H9 (cell line): ENCODE data around the gene MGA. TPM values are rescaled to one million over a fixed set of nuclear protein-coding genes. Genes with fewer than 3 reads are reported as not detected.

ENCODE experiments used
- DNase-seq: peaks from one replicate; pipeline ENCODE4 v3.0.0-alpha.2; 2017
- H2AFZ ChIP-seq: one replicate; pipeline ENCODE4 v1.6.1; 2013; ENCODE audit warnings: mild to moderate bottlenecking, low read length, control low read depth, moderate library complexity
- H2AK5ac ChIP-seq: 2 replicates; pipeline ENCODE4 v1.6.1; 2013; ENCODE audit warnings: low read length, control low read depth, mixed read lengths; ENCODE audit not compliant: insufficient read length
- H2BK120ac ChIP-seq: one replicate; pipeline ENCODE4 v1.6.1; 2013; ENCODE audit warnings: low read depth, mild to moderate bottlenecking, low read length, control low read depth, inconsistent platforms; ENCODE audit not compliant: poor library complexity, severe bottlenecking
- H2BK12ac ChIP-seq: 2 replicates; pipeline ENCODE4 v1.6.1; 2013; ENCODE audit warnings: low read length, control low read depth, mixed read lengths, low read depth; ENCODE audit not compliant: insufficient read length
- H2BK15ac ChIP-seq: 2 replicates; pipeline ENCODE4 v1.6.1; 2013; ENCODE audit warnings: low read depth, low read length, control low read depth
- H2BK20ac ChIP-seq: one replicate; pipeline ENCODE4 v1.6.1; 2013; ENCODE audit warnings: low read depth, mild to moderate bottlenecking, low read length, control low read depth, inconsistent platforms; ENCODE audit not compliant: poor library complexity, severe bottlenecking
- H2BK5ac ChIP-seq: 2 replicates; pipeline ENCODE4 v1.6.1; 2013; ENCODE audit warnings: low read length, control low read depth, mixed read lengths; ENCODE audit not compliant: insufficient read length
- H3K14ac ChIP-seq: 2 replicates; pipeline ENCODE4 v1.6.1; 2013; ENCODE audit warnings: low read length, control low read depth; ENCODE audit not compliant: insufficient read depth
- H3K18ac ChIP-seq: 2 replicates; pipeline ENCODE4 v1.6.1; 2013; ENCODE audit warnings: low read depth, mild to moderate bottlenecking, mixed read lengths, low read length, control low read depth; ENCODE audit not compliant: insufficient read length
- H3K23ac ChIP-seq: 2 replicates; pipeline ENCODE4 v1.6.1; 2013; ENCODE audit warnings: low read length, control low read depth, mixed read lengths, low read depth; ENCODE audit not compliant: insufficient read length
- H3K23me2 ChIP-seq: 2 replicates; pipeline ENCODE4 v1.6.1; 2013; ENCODE audit warnings: low read depth, mild to moderate bottlenecking, mixed read lengths, low read length, control low read depth; ENCODE audit not compliant: insufficient read length, poor library complexity, severe bottlenecking
- H3K27ac ChIP-seq: 2 replicates; pipeline ENCODE4 v1.5.1; 2013; ENCODE audit warnings: low read length, control low read depth, mixed read lengths, low read depth; ENCODE audit not compliant: insufficient read length
- H3K27me3 ChIP-seq: 2 replicates; pipeline ENCODE4 v1.6.1; 2013; ENCODE audit warnings: low read length, control low read depth, inconsistent platforms; ENCODE audit not compliant: insufficient read depth
- H3K4ac ChIP-seq: 2 replicates; pipeline ENCODE4 v1.6.1; 2013; ENCODE audit warnings: low read depth, mild to moderate bottlenecking, control low read depth, inconsistent platforms, low read length, moderate library complexity
- H3K4me1 ChIP-seq: 2 replicates; pipeline ENCODE4 v1.6.1; 2013; ENCODE audit warnings: low read length, control low read depth, inconsistent platforms; ENCODE audit not compliant: insufficient read depth
- H3K4me2 ChIP-seq: 2 replicates; pipeline ENCODE4 v1.6.1; 2013; ENCODE audit warnings: low read length, control low read depth, mixed read lengths; ENCODE audit not compliant: insufficient read length, insufficient read depth
- H3K56ac ChIP-seq: 2 replicates; pipeline ENCODE4 v1.6.1; 2013; ENCODE audit warnings: low read depth, mild to moderate bottlenecking, mixed read lengths, low read length, control low read depth; ENCODE audit not compliant: insufficient read length
- H3K79me1 ChIP-seq: 2 replicates; pipeline ENCODE4 v1.6.1; 2013; ENCODE audit warnings: low read depth, mild to moderate bottlenecking, moderate library complexity, low read length, control low read depth, inconsistent platforms; ENCODE audit not compliant: insufficient read depth, poor library complexity, severe bottlenecking
- H3K79me2 ChIP-seq: 2 replicates; pipeline ENCODE4 v1.6.1; 2013; ENCODE audit warnings: low read length, control low read depth, inconsistent platforms; ENCODE audit not compliant: insufficient read depth
- H3K9ac ChIP-seq: 2 replicates; pipeline ENCODE4 v1.6.1; 2013; ENCODE audit warnings: low read length, control low read depth, mixed read lengths; ENCODE audit not compliant: insufficient read length; ENCODE audit errors: extremely low read depth
- H3K9me3 ChIP-seq: one replicate; pipeline ENCODE4 v1.6.1; 2013; ENCODE audit warnings: low read depth, low read length, inconsistent platforms; ENCODE audit not compliant: control insufficient read depth
- H3T11ph ChIP-seq: one replicate; pipeline ENCODE4 v1.6.1; 2013; ENCODE audit warnings: mild to moderate bottlenecking, low read length, control low read depth, inconsistent platforms
- H4K20me1 ChIP-seq: one replicate; pipeline ENCODE4 v1.6.1; 2013; ENCODE audit not compliant: control insufficient read depth, insufficient read length, insufficient read depth
- H4K5ac ChIP-seq: 2 replicates; pipeline ENCODE4 v1.6.1; 2013; ENCODE audit warnings: low read depth, mild to moderate bottlenecking, mixed read lengths, low read length, control low read depth; ENCODE audit not compliant: insufficient read length
- H4K8ac ChIP-seq: replicated peaks from 2 replicates; pipeline ENCODE4 v1.6.1; 2013; ENCODE audit warnings: low read length, control low read depth, mixed read lengths, low read depth; ENCODE audit not compliant: insufficient read length
- H4K91ac ChIP-seq: 2 replicates; pipeline ENCODE4 v1.6.1; 2013; ENCODE audit warnings: low read depth, mild to moderate bottlenecking, moderate library complexity, mixed read lengths, low read length, control low read depth; ENCODE audit not compliant: insufficient read length
- H3K27ac Mint-ChIP-seq, 3 experiments: 2 replicates in 2 of 3; 3 replicates in 1 of 3; pipeline ENCODE4 v1.8.0; 2020 to 2021; ENCODE audit warnings: mixed read lengths in 3 of 3, mild to moderate bottlenecking in 1 of 3, moderate library complexity in 1 of 3
- H3K27me3 Mint-ChIP-seq: 2 replicates; pipeline ENCODE4 v1.8.0; 2021; ENCODE audit warnings: low read depth, mild to moderate bottlenecking, moderate library complexity, mixed read lengths
- H3K36me3 Mint-ChIP-seq, 3 experiments: 2 replicates in 2 of 3; 3 replicates in 1 of 3; pipeline ENCODE4 v1.8.0; 2020 to 2021; ENCODE audit warnings: low read depth in 3 of 3, mixed read lengths in 3 of 3; ENCODE audit not compliant: insufficient read depth in 1 of 3
- H3K4me1 Mint-ChIP-seq, 2 experiments: 2 replicates each; pipeline ENCODE4 v1.8.0; 2020; ENCODE audit warnings: mixed read lengths in 2 of 2
- H3K4me3 Mint-ChIP-seq, 2 experiments: 2 replicates in 1 of 2; 3 replicates in 1 of 2; pipeline ENCODE4 v1.8.0; 2020 to 2021; ENCODE audit warnings: mild to moderate bottlenecking in 2 of 2, mixed read lengths in 2 of 2, moderate library complexity in 1 of 2
- H3K9me3 Mint-ChIP-seq, 2 experiments: 2 replicates in 1 of 2; 3 replicates in 1 of 2; pipeline ENCODE4 v1.8.0; 2020; ENCODE audit warnings: mild to moderate bottlenecking in 2 of 2, mixed read lengths in 2 of 2, moderate library complexity in 1 of 2
- WGBS: extraction: QIAGEN DNeasy Blood & Tissue Kit; methylation state at CpG from one replicate; pipeline ENCODE4 v1.1.7; 2013; ENCODE audit warnings: missing lambda C conversion rate, low lambda C conversion rate, mixed read lengths; ENCODE audit not compliant: insufficient read length; ENCODE audit errors: extremely low coverage; 5-methylcytosine and 5-hydroxymethylcytosine counted together
- total RNA-seq: library from RNA; stranded (reverse); gene quantifications from 2 replicates; pipeline ENCODE4 v1.2.1, GENCODE V29; 2021
- TF ChIP-seq, protein P1 (sequence below): fragments of 200-600 bp; sonication (generic); conservative IDR thresholded peaks from 3 replicates; pipeline ENCODE4 v1.8.0; 2021; ENCODE audit warnings: antibody characterized with exemption, mild to moderate bottlenecking

The MGA gene
- total RNA-seq, 1 experiment from 2014 or later: 62.7 TPM

DNA sequence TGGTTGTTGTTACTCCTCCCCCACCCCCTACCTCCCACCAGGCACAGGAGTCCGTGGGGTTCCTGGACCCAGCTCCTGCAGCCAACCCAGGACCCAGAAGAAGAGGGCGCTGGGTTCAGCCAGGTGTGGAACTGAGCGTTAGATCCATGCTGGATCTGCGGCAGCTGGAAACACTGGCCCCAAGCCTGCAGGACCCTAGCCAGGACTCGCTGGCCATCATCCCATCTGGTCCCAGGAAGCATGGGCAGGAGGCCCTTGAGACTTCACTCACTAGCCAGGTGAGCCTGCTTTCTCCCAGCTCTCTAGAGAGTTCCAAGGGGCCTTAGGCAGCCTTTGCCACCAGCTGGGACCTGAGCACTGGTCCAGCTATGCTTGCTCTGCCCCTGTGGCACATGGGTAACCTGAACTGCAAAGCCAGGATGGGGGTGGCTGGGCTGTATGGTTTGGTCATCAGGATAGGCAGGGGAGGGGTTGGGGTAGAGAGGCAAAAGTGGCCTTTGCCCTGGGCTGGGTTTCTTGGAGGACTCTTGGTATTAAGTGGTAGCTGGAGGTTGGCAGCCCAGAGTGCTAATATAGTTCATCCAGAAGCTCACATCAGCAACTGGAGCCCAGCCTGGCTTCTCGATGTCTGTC lies 160.7 kb downstream of the MGA start:
- no peak overlapping the region for H2BK5ac ChIP-seq
- TF ChIP-seq, protein P1, sequence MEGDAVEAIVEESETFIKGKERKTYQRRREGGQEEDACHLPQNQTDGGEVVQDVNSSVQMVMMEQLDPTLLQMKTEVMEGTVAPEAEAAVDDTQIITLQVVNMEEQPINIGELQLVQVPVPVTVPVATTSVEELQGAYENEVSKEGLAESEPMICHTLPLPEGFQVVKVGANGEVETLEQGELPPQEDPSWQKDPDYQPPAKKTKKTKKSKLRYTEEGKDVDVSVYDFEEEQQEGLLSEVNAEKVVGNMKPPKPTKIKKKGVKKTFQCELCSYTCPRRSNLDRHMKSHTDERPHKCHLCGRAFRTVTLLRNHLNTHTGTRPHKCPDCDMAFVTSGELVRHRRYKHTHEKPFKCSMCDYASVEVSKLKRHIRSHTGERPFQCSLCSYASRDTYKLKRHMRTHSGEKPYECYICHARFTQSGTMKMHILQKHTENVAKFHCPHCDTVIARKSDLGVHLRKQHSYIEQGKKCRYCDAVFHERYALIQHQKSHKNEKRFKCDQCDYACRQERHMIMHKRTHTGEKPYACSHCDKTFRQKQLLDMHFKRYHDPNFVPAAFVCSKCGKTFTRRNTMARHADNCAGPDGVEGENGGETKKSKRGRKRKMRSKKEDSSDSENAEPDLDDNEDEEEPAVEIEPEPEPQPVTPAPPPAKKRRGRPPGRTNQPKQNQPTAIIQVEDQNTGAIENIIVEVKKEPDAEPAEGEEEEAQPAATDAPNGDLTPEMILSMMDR: no peak
- H4K5ac ChIP-seq: no peak overlapping the region
- no peak overlapping the region for H3K23ac ChIP-seq
- H3K14ac ChIP-seq: no peak overlapping the region; the same call in 1 of the 2 replicates
- H3K9me3 ChIP-seq: no peaks in the 10 kb centered on the region
- H2BK120ac ChIP-seq: no peak overlapping the region
- no peak overlapping the region for H3K27ac ChIP-seq
- H3K79me1 ChIP-seq: no peaks in the 10 kb centered on the region
- no peak overlapping the region for H3K4me2 ChIP-seq
- Mint-ChIP-seq H3K36me3 (peaks cover 3 to 17% (median 5%) of the 10 kb centered on the region in 3 experiments; a peak in 5 of 7 replicates), H3K9me3 (no peaks in the 10 kb centered on the region), H3K27me3 (no peaks in the 10 kb centered on the region), H3K27ac (no peak overlapping the region), H3K4me1 (peaks cover 2 to 5% of the 10 kb centered on the region in 2 experiments; a peak in 3 of 4 replicates), H3K4me3 (no peak overlapping the region)
- no peaks in the 10 kb centered on the region for H3K4me1 ChIP-seq
- no peak overlapping the region for H2BK15ac ChIP-seq
- no peak overlapping the region for H3T11ph ChIP-seq
- H2BK20ac ChIP-seq: no peak overlapping the region
- no peak for DNase-seq
- no peak overlapping the region for H4K8ac ChIP-seq
- no peak overlapping the region for H2BK12ac ChIP-seq
- H3K9ac ChIP-seq: no peak overlapping the region
- no peak overlapping the region for H2AK5ac ChIP-seq
- no peak overlapping the region for H2AFZ ChIP-seq
- H4K91ac ChIP-seq: no peak overlapping the region
- H4K20me1 ChIP-seq: no peaks in the 10 kb centered on the region
- no peak overlapping the region for H3K56ac ChIP-seq
- no CpG with 5 or more reads among the region's 6 CpGs for WGBS
- H3K79me2 ChIP-seq: no peaks in the 10 kb centered on the region
- no peaks in the 10 kb centered on the region for H3K27me3 ChIP-seq
- H3K23me2 ChIP-seq: no peaks in the 10 kb centered on the region
- no peak overlapping the region for H3K4ac ChIP-seq
- no peak overlapping the region for H3K18ac ChIP-seq
